HL-60 (cell line): ENCODE results near the gene TTC39A.

Source experiments
- POLR2AphosphoS5 ChIP-seq: IDR thresholded peaks from 2 replicates; pipeline ENCODE4 v1.6.1; 2012; ENCODE audit warnings: low read depth
- TF ChIP-seq, protein P1 (sequence below): IDR thresholded peaks from one replicate; pipeline ENCODE4 v1.5.1; 2011; ENCODE audit warnings: low read length, control low read depth, inconsistent platforms; ENCODE audit not compliant: insufficient read depth

DNA sequence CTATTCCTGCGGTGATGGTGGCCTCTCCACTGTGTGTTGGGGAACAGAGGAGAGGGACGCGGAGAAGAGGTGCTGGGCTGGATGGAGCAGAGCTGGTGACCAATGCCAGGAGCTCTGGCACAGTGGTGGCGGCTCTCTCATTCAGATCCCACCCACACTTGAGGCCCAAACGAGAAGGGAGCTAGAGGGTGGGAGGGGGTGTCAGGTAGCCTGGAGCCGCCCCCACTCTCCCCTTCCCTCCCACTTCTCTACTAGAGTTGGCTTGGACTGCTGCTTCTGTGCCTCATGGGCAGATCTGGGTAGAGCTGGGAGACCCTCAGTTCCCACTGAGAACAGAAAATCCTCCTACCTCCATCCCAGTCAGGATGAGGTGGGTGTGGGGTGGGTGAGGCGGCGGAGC is 3.5 kb downstream of the TTC39A start:
- TF ChIP-seq, protein P1, sequence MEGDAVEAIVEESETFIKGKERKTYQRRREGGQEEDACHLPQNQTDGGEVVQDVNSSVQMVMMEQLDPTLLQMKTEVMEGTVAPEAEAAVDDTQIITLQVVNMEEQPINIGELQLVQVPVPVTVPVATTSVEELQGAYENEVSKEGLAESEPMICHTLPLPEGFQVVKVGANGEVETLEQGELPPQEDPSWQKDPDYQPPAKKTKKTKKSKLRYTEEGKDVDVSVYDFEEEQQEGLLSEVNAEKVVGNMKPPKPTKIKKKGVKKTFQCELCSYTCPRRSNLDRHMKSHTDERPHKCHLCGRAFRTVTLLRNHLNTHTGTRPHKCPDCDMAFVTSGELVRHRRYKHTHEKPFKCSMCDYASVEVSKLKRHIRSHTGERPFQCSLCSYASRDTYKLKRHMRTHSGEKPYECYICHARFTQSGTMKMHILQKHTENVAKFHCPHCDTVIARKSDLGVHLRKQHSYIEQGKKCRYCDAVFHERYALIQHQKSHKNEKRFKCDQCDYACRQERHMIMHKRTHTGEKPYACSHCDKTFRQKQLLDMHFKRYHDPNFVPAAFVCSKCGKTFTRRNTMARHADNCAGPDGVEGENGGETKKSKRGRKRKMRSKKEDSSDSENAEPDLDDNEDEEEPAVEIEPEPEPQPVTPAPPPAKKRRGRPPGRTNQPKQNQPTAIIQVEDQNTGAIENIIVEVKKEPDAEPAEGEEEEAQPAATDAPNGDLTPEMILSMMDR, result no peak
- TF ChIP-seq POLR2AphosphoS5, result no peak
